NCI-H69 (cell line): ENCODE results near the gene DESI1.

ENCODE experiments used
- DNase-seq: peaks from one replicate; lab custom pipeline; 2025; lab: John Stamatoyannopoulos, UW

The DESI1 gene

GRCh38 chr22:41557401-41558240 is 63.2 kb downstream of the DESI1 start:
- peak; percentile 87 for DNase-seq

GRCh38 chr22:41556561-41556960 is 64.3 kb downstream of the DESI1 start:
- peak; percentile 13 for DNase-seq

GRCh38 chr22:41555325-41555982 is 65.4 kb downstream of the DESI1 start:
- peak; percentile 68 for DNase-seq

GRCh38 chr22:41551877-41552582 is 68.8 kb downstream of the DESI1 start:
- DNase-seq: peak; percentile 44

GRCh38 chr22:41550952-41551491 is 69.8 kb downstream of the DESI1 start:
- DNase-seq: no peak

- no peak for DNase-seq
Observed at GRCh38 chr22:41548830-41549211, 72.0 kb downstream of the DESI1 start.
